ENCODE measurements around the gene ONECUT1. TPM values are rescaled to one million over a fixed set of nuclear protein-coding genes. Genes with fewer than 3 reads are reported as not detected.

ONECUT1 gene
- total and polyA plus RNA-seq, 10 of the 15 experiments (the other 5 are each of a cell fraction or from before 2014, with no cell fraction given): 0.28 TPM; not detected in 9

DNA sequence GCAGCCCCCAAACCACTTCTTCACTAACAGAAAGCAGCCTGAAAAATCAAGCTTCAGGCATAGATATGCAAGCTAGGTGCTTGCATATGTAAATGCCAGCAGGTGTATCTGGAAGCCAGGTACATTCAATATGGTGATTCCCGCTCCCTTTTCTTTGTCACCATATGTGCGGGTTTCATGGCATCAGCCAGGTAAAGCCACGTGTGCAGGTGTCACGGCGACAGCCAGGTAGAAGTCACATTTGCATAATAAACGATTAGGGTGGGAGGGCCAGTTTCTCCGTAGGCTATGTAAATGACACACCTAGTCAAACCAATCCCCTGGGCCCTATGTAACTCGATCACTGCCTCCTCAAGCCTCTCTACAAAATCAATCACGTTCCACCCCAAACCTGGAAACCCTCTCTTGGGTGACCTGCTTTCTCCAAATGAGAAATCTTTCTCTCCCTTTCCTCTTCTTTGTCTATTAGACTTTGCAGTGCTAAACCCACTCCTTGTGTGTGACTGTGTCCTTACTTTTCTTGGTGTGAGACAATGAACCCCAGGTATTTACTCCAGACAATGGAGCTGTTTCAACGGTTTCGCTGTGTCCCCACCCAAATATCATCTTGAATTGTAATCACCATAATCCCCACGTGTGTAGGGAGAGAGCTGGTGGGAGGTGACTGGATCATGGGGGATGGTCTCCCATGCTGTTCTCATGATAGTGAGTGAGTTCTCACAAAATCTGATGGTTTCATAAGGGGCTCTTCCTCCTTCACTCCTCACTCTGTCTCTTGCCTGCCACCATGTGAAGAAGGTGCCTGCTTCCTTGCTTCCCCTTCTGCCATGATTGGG is 44.6 kb downstream of the ONECUT1 start (continued):
- TF ChIP-seq CEBPZ (IDR thresholded peaks at IDR 0.05; ENCODE audit: low read depth, low read length) (no peak), CEBPB (IDR thresholded peaks at IDR 0.05; ENCODE audit: borderline replicate concordance in 1 of 2, low read depth in 2 of 2, low read length in 2 of 2) (no peak), SP1 (IDR thresholded peaks at IDR 0.05; ENCODE audit: low read depth, low read length) (no peak), POU2F2 (IDR thresholded peaks at IDR 0.05; ENCODE audit: borderline replicate concordance, low read depth, low read length) (no peak), KDM1A (IDR thresholded peaks at IDR 0.05; ENCODE audit: borderline replicate concordance) (no peak), RBBP5 (conservative IDR thresholded peaks at IDR 0.05) (no peak), NFXL1 (IDR thresholded peaks at IDR 0.05; ENCODE audit: borderline replicate concordance) (no peak)

GRCh38 chr15:52738311-52738710 is 51.8 kb downstream of the ONECUT1 start:
- FAIRE-seq: no peak
- intact Hi-C loops (cut with micrococcal nuclease; ENCODE audit: unreplicated experiment): loop anchor here (10.0 kb wide), 1 partner anchor 554 kb away; no protein-coding TSS in a partner anchor
- RAD21 ChIA-PET (ENCODE audit: unreplicated experiment): interaction anchor here (1.4 to 1.9 kb wide), 3 partner anchors 407 to 481 kb away, joined by 5 to 7 read pairs (median 6); no protein-coding TSS in a partner anchor
- TF ChIP-seq ZBTB33 (IDR thresholded peaks at IDR 0.05) (no peak), SPI1 (IDR thresholded peaks at IDR 0.05; ENCODE audit: borderline replicate concordance, insufficient read depth, low read depth, low read length) (no peak), MEF2A (IDR thresholded peaks at IDR 0.05; ENCODE audit: insufficient read depth, low read depth, low read length) (no peak), TAF1 (IDR thresholded peaks at IDR 0.05; ENCODE audit: borderline replicate concordance, low read depth, low read length) (no peak), SP1 (IDR thresholded peaks at IDR 0.05; ENCODE audit: low read depth, low read length) (no peak), EED (IDR thresholded peaks at IDR 0.05; ENCODE audit: low read depth) (no peak), NR2C1 (IDR thresholded peaks at IDR 0.05) (no peak), GATAD2B (conservative IDR thresholded peaks at IDR 0.05; ENCODE audit: low read depth) (no peak), PML (IDR thresholded peaks at IDR 0.05; ENCODE audit: low read length) (no peak)
- TF ChIP-seq, protein P1, sequence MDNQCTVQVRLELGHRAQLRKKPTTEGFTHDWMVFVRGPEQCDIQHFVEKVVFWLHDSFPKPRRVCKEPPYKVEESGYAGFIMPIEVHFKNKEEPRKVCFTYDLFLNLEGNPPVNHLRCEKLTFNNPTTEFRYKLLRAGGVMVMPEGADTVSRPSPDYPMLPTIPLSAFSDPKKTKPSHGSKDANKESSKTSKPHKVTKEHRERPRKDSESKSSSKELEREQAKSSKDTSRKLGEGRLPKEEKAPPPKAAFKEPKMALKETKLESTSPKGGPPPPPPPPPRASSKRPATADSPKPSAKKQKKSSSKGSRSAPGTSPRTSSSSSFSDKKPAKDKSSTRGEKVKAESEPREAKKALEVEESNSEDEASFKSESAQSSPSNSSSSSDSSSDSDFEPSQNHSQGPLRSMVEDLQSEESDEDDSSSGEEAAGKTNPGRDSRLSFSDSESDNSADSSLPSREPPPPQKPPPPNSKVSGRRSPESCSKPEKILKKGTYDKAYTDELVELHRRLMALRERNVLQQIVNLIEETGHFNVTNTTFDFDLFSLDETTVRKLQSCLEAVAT (IDR thresholded peaks at IDR 0.05): no peak

More at GRCh38 chr15:52738311-52738710, 51.8 kb downstream of the ONECUT1 start:
- H3K9me3 ChIP-seq (replicated peaks; ENCODE audit: control insufficient read depth, insufficient read depth, low read length): no peaks in the 10 kb centered on the region
- H3K36me3 ChIP-seq (ENCODE audit: control insufficient read depth in 2 of 2, insufficient read depth in 2 of 2, low read length in 1 of 2): no peaks in the 10 kb centered on the region
- H3K4me1 ChIP-seq (ENCODE audit: control insufficient read depth, insufficient read depth, low read length): no peaks in the 10 kb centered on the region
- H3K9ac ChIP-seq (ENCODE audit: control insufficient read depth, insufficient read depth, low read length): no peak overlapping the region
- in situ Hi-C loops (cut with MboI): no loop called here
- no peak overlapping the region for H3K27ac ChIP-seq (ENCODE audit: control insufficient read depth, insufficient read depth)
- H4K20me1 ChIP-seq (ENCODE audit: control insufficient read depth, insufficient read depth): no peaks in the 10 kb centered on the region
- H2AFZ ChIP-seq (ENCODE audit: control insufficient read depth, low read depth, low read length): no peak overlapping the region
- no peak for ATAC-seq
- POLR2A ChIA-PET: no interaction called here
- no TSS peak for BruUV-seq (replicated peaks)
- H3K4me2 ChIP-seq (ENCODE audit: control insufficient read depth, insufficient read depth): no peak overlapping the region
- DNase-seq (ENCODE audit: low read depth, low spot score): no peak
- WGBS (ENCODE audit: insufficient coverage, insufficient replicate concordance, low lambda C conversion rate, missing lambda C conversion rate): 75% methylated on average over 4 of the region's 4 CpGs
- H3K4me3 ChIP-seq: no peak overlapping the region
- no peaks in the 10 kb centered on the region for H3K27me3 ChIP-seq (replicated peaks in 1 of 2; ENCODE audit: control insufficient read depth in 2 of 2, insufficient read depth in 2 of 2, low read length in 1 of 2)
- SMC1A ChIA-PET (ENCODE audit: uncharacterized antibody, unreplicated experiment): interaction anchor here (1.2 to 1.7 kb wide), 3 partner anchors 272 to 481 kb away, joined by 5 read pairs; no protein-coding TSS in a partner anchor
- CTCF ChIA-PET: interaction anchor here (1.3 to 1.9 kb wide), 4 partner anchors 61 to 482 kb away, joined by 3 to 13 read pairs (median 7); no protein-coding TSS in a partner anchor
- H3K79me2 ChIP-seq (ENCODE audit: control insufficient read depth, insufficient read depth, low read length): no peaks in the 10 kb centered on the region
